Large intestine (tissue), 3 donors: ENCODE measurements around the gene ICAM4. TPM values are rescaled to one million over a fixed set of nuclear protein-coding genes. Genes with fewer than 3 reads are reported as not detected.
A peak's percentile ranks its signal among the peaks of the same experiment; 100 is the strongest.

Experiments used
- DNase-seq, 2 donors: peaks; one replicate each; pipeline versions ENCODE4 v3.0.0 to v3.0.0-alpha.2; 2013
- H3K27ac ChIP-seq: one replicate; pipeline ENCODE4 v1.5.1; 2013; ENCODE audit warnings: low read length
- H3K27me3 ChIP-seq: 2 replicates; pipeline ENCODE4 v1.6.1; 2013; ENCODE audit warnings: low read length; ENCODE audit not compliant: control insufficient read depth, insufficient read depth
- H3K36me3 ChIP-seq: 2 replicates; pipeline ENCODE4 v1.6.1; 2013; ENCODE audit warnings: low read length; ENCODE audit not compliant: control insufficient read depth, insufficient read depth
- H3K4me1 ChIP-seq: one replicate; pipeline ENCODE4 v1.6.1; 2013; ENCODE audit warnings: low read length; ENCODE audit not compliant: control insufficient read depth, insufficient read depth
- H3K4me3 ChIP-seq: one replicate; pipeline ENCODE4 v1.5.1; 2013; ENCODE audit warnings: low read length
- H3K9me3 ChIP-seq: one replicate; pipeline ENCODE4 v1.6.1; 2013; ENCODE audit warnings: mild to moderate bottlenecking, low read depth, low read length, moderate library complexity; ENCODE audit not compliant: control insufficient read depth
- WGBS: methylation state at CpG from one replicate; pipeline ENCODE4 v1.1.5; 2013; ENCODE audit warnings: low lambda C conversion rate; ENCODE audit not compliant: insufficient coverage; 5-methylcytosine and 5-hydroxymethylcytosine counted together
- polyA plus RNA-seq: library from polyadenylated mRNA; unstranded; fragments of 120-200 nt; gene quantifications from one replicate; pipeline ENCODE4 v1.2.1, GENCODE V29; 2013

Gene ICAM4
- polyA plus RNA-seq, 1 donor, result 1.2 TPM

DNA sequence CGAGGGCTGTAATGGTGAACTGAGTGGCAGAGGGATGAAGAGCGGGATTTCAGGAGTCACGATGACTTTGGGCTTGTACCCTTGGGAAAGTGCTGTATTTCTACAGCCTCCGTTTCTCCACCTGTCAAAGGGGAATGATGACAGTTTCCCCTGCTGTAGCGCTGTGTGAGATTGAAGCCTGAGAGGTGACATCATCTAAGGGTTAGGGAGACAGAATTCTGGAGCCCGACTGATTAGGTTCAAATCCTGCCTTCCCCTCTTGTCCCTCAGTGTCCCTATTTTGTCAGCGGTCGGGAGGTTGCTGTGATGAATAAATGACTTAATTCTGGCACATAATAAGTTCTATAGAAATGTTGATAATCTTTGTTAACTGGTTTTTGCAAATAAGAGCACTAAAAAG, 34.0 kb upstream of the ICAM4 start:
- no peak for DNase-seq

DNA sequence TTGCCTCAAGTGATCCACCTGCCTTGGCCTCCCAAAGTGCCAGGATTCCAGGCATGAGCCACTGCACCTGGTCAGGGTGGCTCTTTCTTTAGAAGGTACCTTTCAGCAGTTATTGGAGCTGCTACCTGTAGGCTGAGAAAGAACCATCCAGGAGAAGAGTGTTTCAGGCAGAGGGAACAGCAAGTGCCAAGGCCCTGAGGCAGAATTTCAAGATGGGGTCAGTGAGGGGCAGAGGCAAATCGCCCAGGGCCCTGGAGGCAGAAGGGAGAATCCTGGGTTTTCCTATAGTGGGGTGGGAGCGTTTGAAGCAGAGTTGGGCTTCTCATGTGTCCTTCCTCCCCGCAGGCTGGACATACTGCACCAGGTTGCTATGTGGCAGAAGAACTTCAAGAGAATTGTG, 32.5 kb upstream of the ICAM4 start:
- peaks cover 36% of the 10 kb centered on the region for H3K36me3 ChIP-seq
- WGBS, result no CpG with 5 or more reads among the region's 3 CpGs
- no peak overlapping the region for H3K4me3 ChIP-seq
- H3K9me3 ChIP-seq, result no peaks in the 10 kb centered on the region
- no peak overlapping the region for H3K27ac ChIP-seq
- DNase-seq, result no peak
- H3K27me3 ChIP-seq, result no peaks in the 10 kb centered on the region
- H3K4me1 ChIP-seq, result peaks cover 6% of the 10 kb centered on the region

More for the DNA sequence above, 34.0 kb upstream of the ICAM4 start:
- peaks cover 24% of the 10 kb centered on the region for H3K36me3 ChIP-seq
- WGBS, result no CpG with 5 or more reads among the region's 8 CpGs
- H3K9me3 ChIP-seq, result no peaks in the 10 kb centered on the region
- H3K4me3 ChIP-seq, result peak overlapping the region; percentile 100
- peak overlapping the region; percentile 73 for H3K27ac ChIP-seq
- no peaks in the 10 kb centered on the region for H3K27me3 ChIP-seq
- peaks cover 6% of the 10 kb centered on the region for H3K4me1 ChIP-seq

DNA sequence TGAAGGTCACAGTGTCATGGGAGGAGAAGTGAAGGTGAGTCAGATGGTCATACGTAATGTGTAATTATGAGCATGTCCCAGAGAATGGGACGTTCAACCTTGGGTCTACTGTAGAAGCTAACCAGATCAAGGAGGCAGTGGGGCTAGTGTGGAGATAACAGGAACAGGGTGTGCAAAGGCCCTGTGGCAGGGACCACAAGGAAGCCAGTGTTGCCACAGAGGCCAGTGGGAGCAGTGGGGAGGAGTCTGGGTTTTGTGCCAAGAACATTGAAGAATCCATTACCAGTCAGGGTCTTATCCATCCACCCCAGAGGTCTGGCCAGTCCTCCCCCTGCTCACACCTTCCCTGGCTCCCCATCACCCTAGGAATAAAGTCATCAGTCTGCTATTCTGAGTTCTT, 31.4 kb upstream of the ICAM4 start:
- H3K36me3 ChIP-seq, result peaks cover 36% of the 10 kb centered on the region
- no CpG with 5 or more reads among the region's 2 CpGs for WGBS

DNA sequence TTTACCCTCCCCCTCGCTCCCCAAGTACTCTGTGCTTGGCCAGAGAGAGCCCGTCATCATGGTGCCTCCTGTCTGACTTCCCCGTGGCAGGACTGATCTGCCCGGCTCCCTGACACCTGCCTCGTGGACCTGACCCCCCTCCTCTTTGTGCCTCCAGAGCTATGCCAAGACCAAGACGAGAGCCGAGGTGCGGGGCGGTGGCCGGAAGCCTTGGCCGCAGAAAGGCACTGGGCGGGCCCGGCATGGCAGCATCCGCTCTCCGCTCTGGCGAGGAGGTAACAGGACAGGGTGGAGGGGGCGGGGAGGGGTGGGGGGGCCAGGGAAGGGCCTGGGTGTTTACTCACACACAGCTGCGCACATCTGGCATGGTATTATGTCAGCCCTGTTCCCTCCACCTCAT, 30.2 kb upstream of the ICAM4 start:
- peaks cover 36% of the 10 kb centered on the region for H3K36me3 ChIP-seq
- no peak overlapping the region for H3K4me3 ChIP-seq
- H3K9me3 ChIP-seq, result no peaks in the 10 kb centered on the region
- H3K27ac ChIP-seq, result no peak overlapping the region
- WGBS, result no CpG with 5 or more reads among the region's 18 CpGs
- peaks cover 4% of the 10 kb centered on the region for H3K4me1 ChIP-seq
- no peak for DNase-seq
- no peaks in the 10 kb centered on the region for H3K27me3 ChIP-seq

More for the DNA sequence above, 31.4 kb upstream of the ICAM4 start:
- no peaks in the 10 kb centered on the region for H3K9me3 ChIP-seq
- H3K4me3 ChIP-seq, result no peak overlapping the region
- H3K27ac ChIP-seq, result no peak overlapping the region
- DNase-seq, result no peak
- peaks cover 6% of the 10 kb centered on the region for H3K4me1 ChIP-seq
- H3K27me3 ChIP-seq, result no peaks in the 10 kb centered on the region

DNA sequence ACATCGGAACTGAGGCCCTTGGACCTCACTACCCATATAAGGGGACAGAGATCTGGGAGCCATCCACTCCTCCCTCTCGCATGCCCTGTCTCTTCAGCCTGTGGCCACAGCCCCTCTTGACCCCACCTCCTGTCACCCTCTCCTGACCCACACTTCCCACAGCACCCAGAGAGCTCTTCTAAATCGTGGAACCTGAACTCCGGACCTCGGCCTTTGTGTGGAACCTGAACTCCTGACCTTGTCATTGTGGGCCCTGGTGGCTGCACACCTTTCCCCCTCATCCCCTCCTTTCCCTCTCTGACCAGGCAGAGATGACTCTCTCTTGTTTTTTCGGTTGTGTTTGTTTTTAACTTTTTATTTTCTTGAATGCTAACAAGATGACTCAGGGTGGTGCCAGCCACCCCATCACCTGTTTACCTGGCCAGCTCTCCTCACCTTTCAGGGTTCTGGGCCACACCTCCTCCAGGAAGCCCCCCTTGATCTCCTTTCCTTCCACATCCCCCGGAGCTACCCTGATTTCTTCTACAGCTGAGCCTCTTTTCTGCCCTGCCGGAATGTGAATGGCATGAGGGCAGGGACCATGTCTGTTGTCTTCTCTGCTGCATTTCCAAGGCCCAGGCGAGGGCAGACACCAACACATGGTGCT, 29.7 kb upstream of the ICAM4 start:
- no peak overlapping the region for H3K27ac ChIP-seq
- peaks cover 36% of the 10 kb centered on the region for H3K36me3 ChIP-seq
- H3K27me3 ChIP-seq, result no peaks in the 10 kb centered on the region
- H3K4me3 ChIP-seq, result no peak overlapping the region
- WGBS, result no CpG with 5 or more reads among the region's 9 CpGs
- no peak for DNase-seq
- H3K9me3 ChIP-seq, result no peaks in the 10 kb centered on the region
- H3K4me1 ChIP-seq, result peaks cover 4% of the 10 kb centered on the region

DNA sequence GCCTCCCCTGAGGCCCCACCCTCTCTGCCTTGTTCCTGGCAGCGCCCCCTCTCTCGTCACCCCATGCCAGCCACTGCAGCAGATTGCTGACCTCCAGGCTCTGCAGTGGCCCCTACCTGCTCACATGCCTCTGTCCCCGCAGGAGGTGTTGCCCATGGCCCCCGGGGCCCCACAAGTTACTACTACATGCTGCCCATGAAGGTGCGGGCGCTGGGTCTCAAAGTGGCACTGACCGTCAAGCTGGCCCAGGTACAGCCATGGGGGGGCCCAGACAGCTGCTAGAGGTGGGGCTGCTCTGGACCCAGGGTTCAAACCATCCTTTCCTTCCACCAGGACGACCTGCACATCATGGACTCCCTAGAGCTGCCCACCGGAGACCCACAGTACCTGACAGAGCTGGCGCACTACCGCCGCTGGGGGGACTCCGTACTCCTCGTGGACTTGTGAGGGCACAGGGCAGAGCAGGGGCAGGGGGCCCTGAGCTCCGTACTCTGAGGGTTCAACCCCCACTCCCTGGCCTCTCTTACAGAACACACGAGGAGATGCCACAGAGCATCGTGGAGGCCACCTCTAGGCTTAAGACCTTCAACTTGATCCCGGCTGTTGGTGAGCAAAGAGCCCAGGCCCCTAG, 28.6 kb upstream of the ICAM4 start:
- H3K4me3 ChIP-seq, result no peak overlapping the region
- no peaks in the 10 kb centered on the region for H3K4me1 ChIP-seq
- no CpG with 5 or more reads among the region's 18 CpGs for WGBS
- no peaks in the 10 kb centered on the region for H3K27me3 ChIP-seq
- H3K27ac ChIP-seq, result no peak overlapping the region
- DNase-seq, result no peak
- H3K36me3 ChIP-seq, result peaks cover 36% of the 10 kb centered on the region
- no peaks in the 10 kb centered on the region for H3K9me3 ChIP-seq

DNA sequence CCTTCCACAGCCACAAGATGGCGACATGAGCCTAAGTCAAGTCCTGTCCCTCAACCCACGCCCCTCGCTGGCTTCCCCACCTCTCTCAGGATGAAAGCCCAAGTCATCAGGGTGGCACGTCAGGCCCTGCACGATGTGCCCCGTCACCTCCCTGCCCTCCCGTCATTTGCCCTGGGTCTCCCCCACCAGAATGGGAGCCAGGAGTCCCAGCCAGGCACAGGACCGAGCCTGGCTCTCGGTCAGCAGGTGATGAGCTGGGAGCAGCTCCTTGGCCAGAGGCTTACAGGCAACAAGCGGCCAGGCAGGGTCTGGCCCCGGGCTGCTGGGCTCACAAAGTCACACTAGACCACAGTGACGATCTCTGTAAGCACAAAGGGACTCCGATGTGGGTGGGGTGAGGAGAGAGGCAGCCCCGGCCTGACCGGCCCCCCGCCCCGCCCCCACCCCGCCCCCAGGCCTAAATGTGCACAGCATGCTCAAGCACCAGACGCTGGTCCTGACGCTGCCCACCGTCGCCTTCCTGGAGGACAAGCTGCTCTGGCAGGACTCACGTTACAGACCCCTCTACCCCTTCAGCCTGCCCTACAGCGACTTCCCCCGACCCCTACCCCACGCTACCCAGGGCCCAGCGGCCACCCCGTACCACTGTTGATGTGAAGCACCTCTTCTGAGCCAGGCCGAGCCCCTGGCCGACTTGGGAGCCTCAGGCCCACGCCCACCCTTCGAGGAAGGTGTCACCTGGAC, 27.4 kb upstream of the ICAM4 start:
- DNase-seq, result peak; percentile 69 to 81
- Histone ChIP-seq H3K36me3 (peaks cover 32% of the 10 kb centered on the region), H3K27ac (no peak overlapping the region), H3K27me3 (no peaks in the 10 kb centered on the region), H3K4me3 (no peak overlapping the region), H3K9me3 (no peaks in the 10 kb centered on the region), H3K4me1 (no peaks in the 10 kb centered on the region)
- no CpG with 5 or more reads among the region's 32 CpGs for WGBS

DNA sequence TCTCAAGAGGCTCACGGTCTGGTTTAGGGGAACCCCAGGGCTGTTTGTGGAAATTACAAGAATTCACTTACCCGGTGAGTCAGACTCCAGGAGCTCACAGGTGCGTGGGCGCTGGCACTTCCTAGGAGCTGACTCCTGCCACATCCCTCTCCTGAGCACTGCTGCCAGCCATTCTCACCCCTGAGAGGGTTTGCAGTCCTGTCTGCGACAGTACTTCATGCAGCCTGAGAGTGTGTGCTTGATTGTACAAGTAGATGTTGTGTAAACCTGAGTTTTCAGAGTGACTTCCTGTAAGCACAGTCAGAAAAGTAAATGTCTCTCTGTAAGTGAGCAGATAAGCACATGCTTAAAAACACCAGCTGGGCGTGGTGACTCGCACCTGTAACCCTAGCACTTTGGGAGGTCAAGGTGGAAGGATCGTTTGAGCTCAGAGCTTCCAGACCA, 26.6 kb upstream of the ICAM4 start:
- H3K27ac ChIP-seq, result no peak overlapping the region
- no peak for DNase-seq
- H3K36me3 ChIP-seq, result peaks cover 25% of the 10 kb centered on the region
- H3K9me3 ChIP-seq, result no peaks in the 10 kb centered on the region
- no peak overlapping the region for H3K4me3 ChIP-seq
- no CpG with 5 or more reads among the region's 8 CpGs for WGBS
- no peaks in the 10 kb centered on the region for H3K4me1 ChIP-seq
- no peaks in the 10 kb centered on the region for H3K27me3 ChIP-seq

DNA sequence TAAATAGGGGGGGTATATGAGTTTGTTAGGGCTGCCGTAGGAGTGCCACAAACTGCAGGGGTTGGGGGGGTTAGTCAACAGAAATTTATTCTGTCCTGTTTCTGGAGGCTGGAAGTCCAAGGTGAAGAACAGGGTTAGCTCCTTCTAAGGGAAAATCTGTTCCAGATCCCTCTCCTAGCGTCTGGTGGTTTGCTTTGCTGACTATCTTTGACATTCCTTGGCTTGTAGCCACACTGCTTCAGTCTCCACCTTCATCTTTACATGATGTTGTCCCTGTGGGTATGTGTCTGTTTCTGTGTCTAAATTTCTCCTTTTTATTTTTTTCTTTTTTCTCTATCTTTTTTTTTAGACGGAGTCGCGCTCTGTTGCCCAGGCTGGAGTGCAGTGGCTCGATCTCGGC, 24.0 kb upstream of the ICAM4 start:
- no peaks in the 10 kb centered on the region for H3K9me3 ChIP-seq
- no peak overlapping the region for H3K4me3 ChIP-seq
- DNase-seq, result no peak
- no peaks in the 10 kb centered on the region for H3K4me1 ChIP-seq
- H3K36me3 ChIP-seq, result peaks cover 11% of the 10 kb centered on the region
- no peak overlapping the region for H3K27ac ChIP-seq
- no peaks in the 10 kb centered on the region for H3K27me3 ChIP-seq
- WGBS, result no CpG with 5 or more reads among the region's 7 CpGs

DNA sequence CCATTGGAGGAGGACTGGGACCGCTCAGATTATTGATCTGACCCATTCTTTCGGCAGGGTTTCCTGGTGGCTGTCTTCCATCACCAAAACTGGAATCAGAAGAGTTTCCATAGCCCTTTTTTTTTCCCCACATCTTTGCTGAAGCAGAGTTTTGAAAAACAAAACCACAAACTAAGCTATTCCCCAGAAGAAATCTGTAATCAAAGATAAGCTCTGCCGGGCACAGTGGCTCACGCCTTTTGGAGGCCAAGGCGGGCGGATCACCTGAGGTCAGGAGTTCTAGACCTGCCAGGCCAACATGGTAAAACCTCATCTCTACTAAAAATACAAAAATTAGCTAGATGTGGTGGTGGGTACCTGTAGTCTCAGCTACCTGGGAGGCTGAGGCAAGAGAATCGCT, 20.0 kb upstream of the ICAM4 start:
- no peak for DNase-seq
- H3K4me1 ChIP-seq, result peaks cover 16% of the 10 kb centered on the region
- H3K9me3 ChIP-seq, result peaks cover 6% of the 10 kb centered on the region
- H3K27me3 ChIP-seq, result peaks cover 22% of the 10 kb centered on the region
- 0% methylated on average over 1 of the region's 7 CpGs for WGBS
- H3K27ac ChIP-seq, result no peak overlapping the region
- H3K4me3 ChIP-seq, result no peak overlapping the region
- H3K36me3 ChIP-seq, result no peaks in the 10 kb centered on the region
